GM23338 (cell line): ENCODE results near the gene GABARAPL1.

Experiments used
- CREB1 ChIP-seq: fragments of 250-450 bp; sonication (Bioruptor Pico); IDR thresholded peaks from 2 replicates; pipeline ENCODE4 v1.5.0; 2020; ENCODE audit warnings: low read depth, mild to moderate bottlenecking, moderate library complexity
- CTCF ChIP-seq, 2 experiments: fragments of 200-600 bp in 1 of 2; sonication (generic) in 1 of 2; conservative IDR thresholded peaks; 2 replicates each; pipeline versions ENCODE4 v1.5.1 to v1.6.1; 2016 to 2017; ENCODE audit warnings: antibody characterized with exemption in 2 of 2, low read depth in 2 of 2, mild to moderate bottlenecking in 2 of 2, moderate library complexity in 1 of 2
- EZH2 ChIP-seq: fragments of 200-600 bp; sonication (generic); IDR thresholded peaks from one replicate; pipeline ENCODE4 v1.8.0; 2017; ENCODE audit warnings: antibody characterized with exemption, mild to moderate bottlenecking, low read depth; ENCODE audit not compliant: unreplicated experiment
- EZH2phosphoT487 ChIP-seq: fragments of 200-600 bp; sonication (generic); IDR thresholded peaks from one replicate; pipeline ENCODE4 v1.8.1; 2018; ENCODE audit warnings: antibody characterized with exemption; ENCODE audit not compliant: unreplicated experiment
- JUNB ChIP-seq: IDR thresholded peaks from one replicate; pipeline ENCODE4 v1.6.1; 2016; ENCODE audit warnings: antibody characterized with exemption; ENCODE audit not compliant: unreplicated experiment
- POLR2AphosphoS5 ChIP-seq: IDR thresholded peaks from 2 replicates; pipeline ENCODE4 v1.6.1; 2016; ENCODE audit warnings: antibody characterized with exemption, low read depth
- REST ChIP-seq: IDR thresholded peaks from one replicate; pipeline ENCODE4 v1.6.1; 2018; ENCODE audit warnings: antibody characterized with exemption; ENCODE audit not compliant: unreplicated experiment
- STAT1 ChIP-seq: IDR thresholded peaks from one replicate; pipeline ENCODE4 v1.6.1; 2016; ENCODE audit warnings: antibody characterized with exemption; ENCODE audit not compliant: unreplicated experiment
- ZNF331 ChIP-seq: fragments of 250-450 bp; sonication (Bioruptor Pico); IDR thresholded peaks from 2 replicates; pipeline ENCODE4 v1.5.0; 2020; ENCODE audit warnings: low read depth, mild to moderate bottlenecking, moderate library complexity

GRCh38 chr12:10179776-10180181 lies 32.9 kb upstream of the GABARAPL1 start:
- TF ChIP-seq CREB1 (CRISPR knock-in tag) (no peak), CTCF (conservative IDR thresholded peaks at IDR 0.05; ENCODE audit: low read depth in 2 of 2) (no peak), POLR2AphosphoS5 (no peak), REST (no peak), JUNB (no peak), ZNF331 (CRISPR knock-in tag) (no peak), EZH2 (no peak), EZH2phosphoT487 (no peak), STAT1 (no peak)
